Lower leg skin (tissue), 3 donors: ENCODE measurements around the gene KLF7.

Experiments used
- POLR2A ChIP-seq, 2 donors: fragments of 450-650 bp; IDR thresholded peaks; one replicate each; pipeline ENCODE4 v1.6.1; 2016 to 2017; ENCODE audit warnings: antibody characterized with exemption in 2 of 2, mild to moderate bottlenecking in 1 of 2, moderate library complexity in 1 of 2
- TF ChIP-seq, protein P1 (sequence below), 3 donors: fragments of 450-650 bp; IDR thresholded peaks; one replicate each; pipeline ENCODE4 v1.5.1; 2016; ENCODE audit warnings: antibody characterized with exemption in 3 of 3, mild to moderate bottlenecking in 3 of 3, moderate library complexity in 2 of 3

DNA sequence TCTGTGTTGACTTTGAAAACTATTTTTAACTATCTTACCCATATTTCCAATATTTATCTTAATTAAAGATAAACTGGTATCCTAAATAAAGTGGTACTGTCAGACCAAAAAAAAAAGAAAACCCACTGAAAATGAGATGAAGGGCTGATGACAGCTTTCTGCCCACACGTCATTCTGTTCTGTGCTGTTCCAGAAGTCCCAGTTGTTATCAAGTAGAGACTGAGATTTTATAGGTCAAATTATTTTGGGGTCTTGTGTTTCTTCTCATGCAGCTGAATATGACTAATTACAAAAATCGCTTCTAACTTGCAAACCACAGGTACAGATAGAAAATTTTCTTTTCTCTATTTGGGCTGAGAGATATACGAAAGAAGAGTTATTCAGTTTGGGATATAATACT, 48.7 kb upstream of the KLF7 start:
- TF ChIP-seq POLR2A (IDR thresholded peaks at IDR 0.05): no peak
- TF ChIP-seq, protein P1, sequence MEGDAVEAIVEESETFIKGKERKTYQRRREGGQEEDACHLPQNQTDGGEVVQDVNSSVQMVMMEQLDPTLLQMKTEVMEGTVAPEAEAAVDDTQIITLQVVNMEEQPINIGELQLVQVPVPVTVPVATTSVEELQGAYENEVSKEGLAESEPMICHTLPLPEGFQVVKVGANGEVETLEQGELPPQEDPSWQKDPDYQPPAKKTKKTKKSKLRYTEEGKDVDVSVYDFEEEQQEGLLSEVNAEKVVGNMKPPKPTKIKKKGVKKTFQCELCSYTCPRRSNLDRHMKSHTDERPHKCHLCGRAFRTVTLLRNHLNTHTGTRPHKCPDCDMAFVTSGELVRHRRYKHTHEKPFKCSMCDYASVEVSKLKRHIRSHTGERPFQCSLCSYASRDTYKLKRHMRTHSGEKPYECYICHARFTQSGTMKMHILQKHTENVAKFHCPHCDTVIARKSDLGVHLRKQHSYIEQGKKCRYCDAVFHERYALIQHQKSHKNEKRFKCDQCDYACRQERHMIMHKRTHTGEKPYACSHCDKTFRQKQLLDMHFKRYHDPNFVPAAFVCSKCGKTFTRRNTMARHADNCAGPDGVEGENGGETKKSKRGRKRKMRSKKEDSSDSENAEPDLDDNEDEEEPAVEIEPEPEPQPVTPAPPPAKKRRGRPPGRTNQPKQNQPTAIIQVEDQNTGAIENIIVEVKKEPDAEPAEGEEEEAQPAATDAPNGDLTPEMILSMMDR (IDR thresholded peaks at IDR 0.05): no peak
